Measurements from ENCODE around the gene F2RL3. TPM values are rescaled to one million over a fixed set of nuclear protein-coding genes. Genes with fewer than 3 reads are reported as not detected.

Gene F2RL3
- polyA plus RNA-seq, 1 donor from 2014 or later, result not detected

DNA sequence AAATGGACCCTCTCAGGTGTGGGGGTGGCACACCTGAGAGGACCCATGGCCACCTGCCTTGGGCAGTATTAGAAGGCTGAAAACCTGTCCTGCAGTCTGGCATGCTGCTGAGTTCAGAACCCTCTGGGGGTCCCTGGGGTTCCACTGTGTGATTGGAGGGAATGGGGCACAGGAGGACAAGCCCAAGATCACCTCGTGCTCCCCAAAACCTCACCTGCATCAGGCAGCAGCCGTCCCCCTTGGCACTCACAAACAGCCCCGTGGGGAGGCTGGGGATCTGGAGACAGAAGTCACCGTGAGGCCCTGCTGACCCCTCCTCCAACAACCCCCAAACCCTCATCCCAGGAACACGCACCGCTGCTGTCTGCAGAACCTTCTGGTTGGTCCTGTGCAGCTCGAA, 14.5 kb downstream of the F2RL3 start:
- Histone ChIP-seq H3K4me3 (ENCODE audit: low read length) (no peak overlapping the region), H4K20me1 (ENCODE audit: insufficient read depth) (no peaks in the 10 kb centered on the region), H3K79me2 (replicated peaks; ENCODE audit: insufficient read depth, low read length) (no peaks in the 10 kb centered on the region), H3K9me3 (ENCODE audit: low read length) (no peaks in the 10 kb centered on the region), H2AFZ (ENCODE audit: low read depth, low read length) (no peak overlapping the region), H3K4me2 (ENCODE audit: low read length) (no peak overlapping the region), H3K9ac (ENCODE audit: low read length) (no peak overlapping the region), H3K36me3 (ENCODE audit: insufficient read depth, low read length) (no peaks in the 10 kb centered on the region), H3K27me3 (ENCODE audit: insufficient read depth, low read depth, low read length) (no peaks in the 10 kb centered on the region), H3K9me2 (ENCODE audit: insufficient read depth, low read length) (no peaks in the 10 kb centered on the region), H3F3A (ENCODE audit: insufficient read depth, low read length, poor library complexity, severe bottlenecking) (no peaks in the 10 kb centered on the region), H3K27ac (ENCODE audit: low read length) (no peak overlapping the region)
- TF ChIP-seq, protein P1, sequence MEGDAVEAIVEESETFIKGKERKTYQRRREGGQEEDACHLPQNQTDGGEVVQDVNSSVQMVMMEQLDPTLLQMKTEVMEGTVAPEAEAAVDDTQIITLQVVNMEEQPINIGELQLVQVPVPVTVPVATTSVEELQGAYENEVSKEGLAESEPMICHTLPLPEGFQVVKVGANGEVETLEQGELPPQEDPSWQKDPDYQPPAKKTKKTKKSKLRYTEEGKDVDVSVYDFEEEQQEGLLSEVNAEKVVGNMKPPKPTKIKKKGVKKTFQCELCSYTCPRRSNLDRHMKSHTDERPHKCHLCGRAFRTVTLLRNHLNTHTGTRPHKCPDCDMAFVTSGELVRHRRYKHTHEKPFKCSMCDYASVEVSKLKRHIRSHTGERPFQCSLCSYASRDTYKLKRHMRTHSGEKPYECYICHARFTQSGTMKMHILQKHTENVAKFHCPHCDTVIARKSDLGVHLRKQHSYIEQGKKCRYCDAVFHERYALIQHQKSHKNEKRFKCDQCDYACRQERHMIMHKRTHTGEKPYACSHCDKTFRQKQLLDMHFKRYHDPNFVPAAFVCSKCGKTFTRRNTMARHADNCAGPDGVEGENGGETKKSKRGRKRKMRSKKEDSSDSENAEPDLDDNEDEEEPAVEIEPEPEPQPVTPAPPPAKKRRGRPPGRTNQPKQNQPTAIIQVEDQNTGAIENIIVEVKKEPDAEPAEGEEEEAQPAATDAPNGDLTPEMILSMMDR (IDR thresholded peaks at IDR 0.05; ENCODE audit: poor library complexity, severe bottlenecking), result no peak
- TF ChIP-seq EP300 (conservative IDR thresholded peaks at IDR 0.05; ENCODE audit: poor library complexity, severe bottlenecking) (no peak), EZH2 (IDR thresholded peaks at IDR 0.05; ENCODE audit: borderline replicate concordance, insufficient read depth, low read length, poor library complexity, severe bottlenecking) (no peak), POLR2AphosphoS5 (IDR thresholded peaks at IDR 0.05) (no peak), MXI1 (conservative IDR thresholded peaks at IDR 0.05; ENCODE audit: poor library complexity, severe bottlenecking) (no peak), RAD21 (conservative IDR thresholded peaks at IDR 0.05) (no peak), SMC3 (conservative IDR thresholded peaks at IDR 0.05; ENCODE audit: poor library complexity) (no peak), TAF1 (IDR thresholded peaks at IDR 0.05; ENCODE audit: low read depth) (no peak)
- TF ChIP-seq, protein P2, sequence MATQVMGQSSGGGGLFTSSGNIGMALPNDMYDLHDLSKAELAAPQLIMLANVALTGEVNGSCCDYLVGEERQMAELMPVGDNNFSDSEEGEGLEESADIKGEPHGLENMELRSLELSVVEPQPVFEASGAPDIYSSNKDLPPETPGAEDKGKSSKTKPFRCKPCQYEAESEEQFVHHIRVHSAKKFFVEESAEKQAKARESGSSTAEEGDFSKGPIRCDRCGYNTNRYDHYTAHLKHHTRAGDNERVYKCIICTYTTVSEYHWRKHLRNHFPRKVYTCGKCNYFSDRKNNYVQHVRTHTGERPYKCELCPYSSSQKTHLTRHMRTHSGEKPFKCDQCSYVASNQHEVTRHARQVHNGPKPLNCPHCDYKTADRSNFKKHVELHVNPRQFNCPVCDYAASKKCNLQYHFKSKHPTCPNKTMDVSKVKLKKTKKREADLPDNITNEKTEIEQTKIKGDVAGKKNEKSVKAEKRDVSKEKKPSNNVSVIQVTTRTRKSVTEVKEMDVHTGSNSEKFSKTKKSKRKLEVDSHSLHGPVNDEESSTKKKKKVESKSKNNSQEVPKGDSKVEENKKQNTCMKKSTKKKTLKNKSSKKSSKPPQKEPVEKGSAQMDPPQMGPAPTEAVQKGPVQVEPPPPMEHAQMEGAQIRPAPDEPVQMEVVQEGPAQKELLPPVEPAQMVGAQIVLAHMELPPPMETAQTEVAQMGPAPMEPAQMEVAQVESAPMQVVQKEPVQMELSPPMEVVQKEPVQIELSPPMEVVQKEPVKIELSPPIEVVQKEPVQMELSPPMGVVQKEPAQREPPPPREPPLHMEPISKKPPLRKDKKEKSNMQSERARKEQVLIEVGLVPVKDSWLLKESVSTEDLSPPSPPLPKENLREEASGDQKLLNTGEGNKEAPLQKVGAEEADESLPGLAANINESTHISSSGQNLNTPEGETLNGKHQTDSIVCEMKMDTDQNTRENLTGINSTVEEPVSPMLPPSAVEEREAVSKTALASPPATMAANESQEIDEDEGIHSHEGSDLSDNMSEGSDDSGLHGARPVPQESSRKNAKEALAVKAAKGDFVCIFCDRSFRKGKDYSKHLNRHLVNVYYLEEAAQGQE (IDR thresholded peaks at IDR 0.05; ENCODE audit: borderline replicate concordance), result no peak

DNA sequence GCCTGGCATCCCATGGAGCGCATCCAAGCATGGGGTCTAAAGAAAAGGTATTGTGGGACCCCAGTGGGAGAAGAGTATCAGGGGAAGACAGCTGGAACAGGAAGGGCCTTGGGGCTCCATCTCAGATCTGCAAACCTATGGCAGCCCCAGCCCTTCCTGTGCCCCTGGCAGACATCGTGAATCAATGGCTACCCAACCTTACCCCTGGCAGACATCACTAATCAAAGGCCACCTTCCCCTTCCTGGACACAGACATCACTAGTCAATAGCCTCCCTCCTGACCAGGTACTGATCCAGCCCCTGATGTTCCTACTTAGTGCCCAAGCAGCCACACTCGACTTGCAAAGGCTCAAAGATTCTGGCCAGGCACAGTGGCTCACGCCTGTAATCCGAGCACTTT, 15.8 kb downstream of the F2RL3 start:
- Histone ChIP-seq H3K4me2 (ENCODE audit: low read length) (no peak overlapping the region), H3K27me3 (ENCODE audit: insufficient read depth, low read depth, low read length) (no peaks in the 10 kb centered on the region), H2AFZ (ENCODE audit: low read depth, low read length) (no peak overlapping the region), H3K9me2 (ENCODE audit: insufficient read depth, low read length) (no peaks in the 10 kb centered on the region), H3K79me2 (replicated peaks; ENCODE audit: insufficient read depth, low read length) (no peaks in the 10 kb centered on the region), H3K27ac (ENCODE audit: low read length) (no peak overlapping the region), H4K20me1 (ENCODE audit: insufficient read depth) (no peaks in the 10 kb centered on the region), H3K36me3 (ENCODE audit: insufficient read depth, low read length) (no peaks in the 10 kb centered on the region), H3K4me3 (ENCODE audit: low read length) (no peak overlapping the region), H3K9me3 (ENCODE audit: low read length) (no peaks in the 10 kb centered on the region), H3K9ac (ENCODE audit: low read length) (no peak overlapping the region), H3F3A (ENCODE audit: insufficient read depth, low read length, poor library complexity, severe bottlenecking) (no peaks in the 10 kb centered on the region)
- TF ChIP-seq, protein P1 (IDR thresholded peaks at IDR 0.05; ENCODE audit: poor library complexity, severe bottlenecking), result no peak
- TF ChIP-seq RAD21 (conservative IDR thresholded peaks at IDR 0.05) (no peak), MXI1 (conservative IDR thresholded peaks at IDR 0.05; ENCODE audit: poor library complexity, severe bottlenecking) (no peak), EP300 (conservative IDR thresholded peaks at IDR 0.05; ENCODE audit: poor library complexity, severe bottlenecking) (no peak), EZH2 (IDR thresholded peaks at IDR 0.05; ENCODE audit: borderline replicate concordance, insufficient read depth, low read length, poor library complexity, severe bottlenecking) (no peak), SMC3 (conservative IDR thresholded peaks at IDR 0.05; ENCODE audit: poor library complexity) (no peak), TAF1 (IDR thresholded peaks at IDR 0.05; ENCODE audit: low read depth) (no peak), POLR2AphosphoS5 (IDR thresholded peaks at IDR 0.05) (no peak)
- TF ChIP-seq, protein P2 (IDR thresholded peaks at IDR 0.05; ENCODE audit: borderline replicate concordance), result no peak
